ENCODE measurements around the gene MSMB.
"Not testable (repeated sequence)": the region's sequence is repeated elsewhere in the genome, so short reads cannot be mapped to it uniquely, and the experiment has no call there.

Gene MSMB

DNA sequence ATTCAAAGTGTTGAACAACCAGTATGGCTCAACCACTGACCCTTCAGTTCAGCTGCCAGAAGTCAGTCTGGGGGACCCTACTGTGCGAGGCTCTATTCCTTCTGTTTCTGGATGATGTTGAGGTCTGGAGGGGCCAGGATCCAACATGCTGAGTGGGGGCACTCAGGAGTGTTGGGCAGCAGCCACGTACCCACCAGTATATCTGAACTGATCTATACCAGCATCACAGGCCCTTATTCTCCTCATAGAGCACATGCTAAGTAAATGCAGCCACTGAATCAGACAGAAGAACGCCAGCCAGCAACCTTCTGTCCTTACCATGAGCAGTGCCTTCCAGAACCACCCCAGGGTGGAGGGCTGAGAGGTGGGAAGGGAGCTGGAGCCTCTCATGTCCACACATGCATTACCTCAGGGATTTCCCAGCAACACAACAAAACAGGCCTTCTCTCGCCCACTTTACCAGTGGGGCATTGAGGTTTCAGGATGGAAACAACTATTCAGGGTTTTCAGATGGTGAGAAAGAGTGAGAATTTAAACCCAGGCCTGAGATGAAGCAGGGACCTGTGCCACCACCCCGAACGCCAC lies 6.8 kb upstream of the MSMB start:
- Histone ChIP-seq H3K27ac (ENCODE audit: extremely low read depth, low read depth, low read length) (no peak overlapping the region), H3K36me3 (ENCODE audit: control insufficient read depth in 2 of 2, insufficient read depth in 1 of 2, low read length in 2 of 2) (no peaks in the 10 kb centered on the region), H3K9me3 (ENCODE audit: control insufficient read depth, insufficient read depth, low read depth, low read length) (no peaks in the 10 kb centered on the region), H3K4me1 (ENCODE audit: control insufficient read depth, insufficient read depth, low read length) (no peaks in the 10 kb centered on the region), H3K4me3 (ENCODE audit: low read depth, low read length) (no peak overlapping the region)
- ChIA-PET CTCF (interaction anchor here (1.1 kb wide), 1 partner anchor 24 kb away, joined by 4 read pairs; no protein-coding TSS in a partner anchor), POLR2A (no interaction called here)
- TF ChIP-seq ZNF140 (tag by site-specific recombination; IDR thresholded peaks at IDR 0.05) (no peak), SALL2 (tag by site-specific recombination; IDR thresholded peaks at IDR 0.05; ENCODE audit: borderline replicate concordance) (no peak), ZNF747 (tag by site-specific recombination; IDR thresholded peaks at IDR 0.05) (no peak), ZBTB21 (tag by site-specific recombination; IDR thresholded peaks at IDR 0.05) (no peak), ZSCAN16 (tag by site-specific recombination; IDR thresholded peaks at IDR 0.05) (no peak), ZNF624 (tag by site-specific recombination; IDR thresholded peaks at IDR 0.05) (no peak)

GRCh38 chr10:46052057-46052790 lies 6.2 kb upstream of the MSMB start:
- Histone ChIP-seq H3K9me3 (ENCODE audit: control insufficient read depth, insufficient read depth, low read depth, low read length) (no peaks in the 10 kb centered on the region), H3K27ac (ENCODE audit: extremely low read depth, low read depth, low read length) (no peak overlapping the region), H3K36me3 (ENCODE audit: control insufficient read depth in 2 of 2, insufficient read depth in 1 of 2, low read length in 2 of 2) (no peaks in the 10 kb centered on the region), H3K4me3 (ENCODE audit: low read depth, low read length) (no peak overlapping the region), H3K4me1 (ENCODE audit: control insufficient read depth, insufficient read depth, low read length) (no peaks in the 10 kb centered on the region)
- TF ChIP-seq ZNF132 (tag by site-specific recombination; IDR thresholded peaks at IDR 0.05; ENCODE audit: borderline replicate concordance) (no peak), ZNF302 (tag by site-specific recombination; IDR thresholded peaks at IDR 0.05; ENCODE audit: low read depth) (no peak), ZNF426 (tag by site-specific recombination; IDR thresholded peaks at IDR 0.05) (no peak)
- ChIA-PET CTCF (interaction anchor here (1.1 kb wide), 1 partner anchor 23 kb away, joined by 4 read pairs; no protein-coding TSS in a partner anchor), POLR2A (no interaction called here)

GRCh38 chr10:46050941-46051623 lies 5.0 kb upstream of the MSMB start:
- ChIA-PET POLR2A (no interaction called here), CTCF (no interaction called here)
- no peaks in the 10 kb centered on the region for H3K4me1 ChIP-seq (ENCODE audit: control insufficient read depth, insufficient read depth, low read length)
- no peaks in the 10 kb centered on the region for H3K9me3 ChIP-seq (ENCODE audit: control insufficient read depth, insufficient read depth, low read depth, low read length)
- H3K4me3 ChIP-seq (ENCODE audit: low read depth, low read length): no peak overlapping the region
- H3K36me3 ChIP-seq (ENCODE audit: control insufficient read depth in 2 of 2, insufficient read depth in 1 of 2, low read length in 2 of 2): no peaks in the 10 kb centered on the region
- H3K27ac ChIP-seq (ENCODE audit: extremely low read depth, low read depth, low read length): no peak overlapping the region
- no peak for TF ChIP-seq ZNF521 (tag by site-specific recombination; IDR thresholded peaks at IDR 0.05)
- TF ChIP-seq ZNF16 (tag by site-specific recombination; IDR thresholded peaks at IDR 0.05; ENCODE audit: low read depth): no peak
- no peak for TF ChIP-seq ZNF350 (tag by site-specific recombination; IDR thresholded peaks at IDR 0.05)
- 0 out of 2 replicates have a peak, but pooled peaks have one; percentile 27 for TF ChIP-seq OSR2 (tag by site-specific recombination; IDR thresholded peaks at IDR 0.05)

GRCh38 chr10:46049497-46049831 lies 3.4 kb upstream of the MSMB start:
- H3K36me3 ChIP-seq (ENCODE audit: control insufficient read depth in 2 of 2, insufficient read depth in 1 of 2, low read length in 2 of 2); POLR2A ChIA-PET; H3K27ac ChIP-seq (ENCODE audit: extremely low read depth, low read depth, low read length); H3K4me1 ChIP-seq (ENCODE audit: control insufficient read depth, insufficient read depth, low read length); CTCF ChIA-PET; H3K4me3 ChIP-seq (ENCODE audit: low read depth, low read length); H3K9me3 ChIP-seq (ENCODE audit: control insufficient read depth, insufficient read depth, low read depth, low read length): not testable (repeated sequence)

DNA sequence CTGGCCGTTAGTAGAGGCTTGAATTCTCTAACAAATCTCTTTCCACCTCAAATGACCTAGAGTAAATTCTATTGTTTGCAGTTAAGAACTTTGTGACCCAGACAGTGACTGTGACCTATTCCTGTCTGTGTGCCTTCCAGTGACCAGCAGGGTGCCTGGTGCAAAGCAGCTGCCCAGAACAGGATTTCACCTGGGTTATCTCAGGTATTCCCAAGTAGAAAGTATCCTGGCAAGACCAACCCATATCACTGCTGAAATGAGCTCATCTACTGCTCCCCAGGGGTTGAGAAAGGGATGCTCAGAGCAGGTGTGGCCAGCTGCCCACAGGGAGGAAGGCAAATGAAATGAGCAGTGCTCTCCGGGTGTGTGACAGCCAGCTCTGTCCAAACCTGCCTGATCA lies 2.1 kb upstream of the MSMB start:
- ChIA-PET POLR2A (no interaction called here), CTCF (no interaction called here)
- no peaks in the 10 kb centered on the region for H3K4me1 ChIP-seq (ENCODE audit: control insufficient read depth, insufficient read depth, low read length)
- no peak overlapping the region for H3K4me3 ChIP-seq (ENCODE audit: low read depth, low read length)
- no peaks in the 10 kb centered on the region for H3K36me3 ChIP-seq (ENCODE audit: control insufficient read depth in 2 of 2, insufficient read depth in 1 of 2, low read length in 2 of 2)
- H3K9me3 ChIP-seq (ENCODE audit: control insufficient read depth, insufficient read depth, low read depth, low read length): no peaks in the 10 kb centered on the region
- H3K27ac ChIP-seq (ENCODE audit: extremely low read depth, low read depth, low read length): no peak overlapping the region
- peak; percentile 26; the same call in 1 of the 2 replicates for TF ChIP-seq FEZF1 (tag by site-specific recombination; IDR thresholded peaks at IDR 0.05)
- TF ChIP-seq ZNF776 (tag by site-specific recombination; IDR thresholded peaks at IDR 0.05; ENCODE audit: borderline replicate concordance): no peak
